HTERT RPE-1 (cell line): ENCODE results near the gene PSMB10.
"Not testable (repeated sequence)": the region's sequence is repeated elsewhere in the genome, so short reads cannot be mapped to it uniquely, and the experiment has no call there.

Source experiments
- in situ Hi-C: fragments of 300-500 bp; cut with MboI; formaldehyde crosslinking; loops from 4 replicates; pipeline ENCODE4 v1.14.3; 2020; ENCODE audit warnings: low sequenced_read_pairs

PSMB10 gene

GRCh38 chr16:67928147-67928546 is 8.5 kb downstream of the PSMB10 start:
- in situ Hi-C loops = no loop called here

- in situ Hi-C loops = no loop called here
Measured at GRCh38 chr16:67927131-67927941, 9.3 kb downstream of the PSMB10 start.

- in situ Hi-C loops = no loop called here
Measured at GRCh38 chr16:67926181-67926750, 10.4 kb downstream of the PSMB10 start.

- in situ Hi-C loops = no loop called here
Measured at GRCh38 chr16:67924140-67924906, 12.3 kb downstream of the PSMB10 start.

GRCh38 chr16:67923414-67924116 is 13.1 kb downstream of the PSMB10 start:
- in situ Hi-C loops = no loop called here

GRCh38 chr16:67922740-67923139 is 13.9 kb downstream of the PSMB10 start:
- in situ Hi-C loops = no loop called here

GRCh38 chr16:67922221-67922620 is 14.4 kb downstream of the PSMB10 start:
- in situ Hi-C loops = no loop called here

GRCh38 chr16:67919622-67920221 is 16.9 kb downstream of the PSMB10 start:
- in situ Hi-C loops = no loop called here

- in situ Hi-C loops = no loop called here
Measured at GRCh38 chr16:67917852-67918236, 18.8 kb downstream of the PSMB10 start.

GRCh38 chr16:67917140-67917851 is 19.4 kb downstream of the PSMB10 start:
- in situ Hi-C loops = no loop called here

- in situ Hi-C loops = no loop called here
Measured at GRCh38 chr16:67915831-67916723, 20.6 kb downstream of the PSMB10 start.

- in situ Hi-C loops = not testable (repeated sequence)
Measured at GRCh38 chr16:67915496-67915769, 21.2 kb downstream of the PSMB10 start.

- in situ Hi-C loops = no loop called here
Measured at GRCh38 chr16:67914758-67915495, 21.7 kb downstream of the PSMB10 start.

- in situ Hi-C loops = no loop called here
Measured at GRCh38 chr16:67910158-67910557, 26.5 kb downstream of the PSMB10 start.

- in situ Hi-C loops = no loop called here
Measured at GRCh38 chr16:67909056-67909742, 27.5 kb downstream of the PSMB10 start.

- in situ Hi-C loops = no loop called here
Measured at GRCh38 chr16:67907397-67908180, 29.1 kb downstream of the PSMB10 start.

GRCh38 chr16:67902831-67903230 is 33.8 kb downstream of the PSMB10 start:
- in situ Hi-C loops = no loop called here
